Measurements from ENCODE around the gene NRK.
"Not testable (repeated sequence)": the region's sequence is repeated elsewhere in the genome, so short reads cannot be mapped to it uniquely, and the experiment has no call there.

NRK gene

DNA sequence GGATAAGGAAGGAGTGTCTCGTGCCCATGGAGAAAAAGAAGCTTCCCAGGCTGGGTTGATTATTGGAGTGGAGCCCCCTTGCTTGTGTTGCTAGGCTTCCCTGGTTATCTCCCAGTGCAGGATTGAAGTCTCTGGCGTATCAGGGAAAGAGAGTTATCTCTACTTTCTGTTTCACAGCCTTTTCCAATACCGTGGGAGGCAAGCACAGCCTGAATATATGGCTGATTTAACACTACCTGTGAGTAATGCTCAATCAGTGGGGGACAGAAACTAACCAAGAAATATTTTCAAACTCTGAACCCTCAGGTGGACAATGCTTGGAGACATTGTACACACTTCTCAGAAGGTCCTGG is 151.0 kb downstream of the NRK start:
- no peak for DNase-seq (ENCODE audit: extremely low read depth, low read depth)
- TF ChIP-seq, protein P1, sequence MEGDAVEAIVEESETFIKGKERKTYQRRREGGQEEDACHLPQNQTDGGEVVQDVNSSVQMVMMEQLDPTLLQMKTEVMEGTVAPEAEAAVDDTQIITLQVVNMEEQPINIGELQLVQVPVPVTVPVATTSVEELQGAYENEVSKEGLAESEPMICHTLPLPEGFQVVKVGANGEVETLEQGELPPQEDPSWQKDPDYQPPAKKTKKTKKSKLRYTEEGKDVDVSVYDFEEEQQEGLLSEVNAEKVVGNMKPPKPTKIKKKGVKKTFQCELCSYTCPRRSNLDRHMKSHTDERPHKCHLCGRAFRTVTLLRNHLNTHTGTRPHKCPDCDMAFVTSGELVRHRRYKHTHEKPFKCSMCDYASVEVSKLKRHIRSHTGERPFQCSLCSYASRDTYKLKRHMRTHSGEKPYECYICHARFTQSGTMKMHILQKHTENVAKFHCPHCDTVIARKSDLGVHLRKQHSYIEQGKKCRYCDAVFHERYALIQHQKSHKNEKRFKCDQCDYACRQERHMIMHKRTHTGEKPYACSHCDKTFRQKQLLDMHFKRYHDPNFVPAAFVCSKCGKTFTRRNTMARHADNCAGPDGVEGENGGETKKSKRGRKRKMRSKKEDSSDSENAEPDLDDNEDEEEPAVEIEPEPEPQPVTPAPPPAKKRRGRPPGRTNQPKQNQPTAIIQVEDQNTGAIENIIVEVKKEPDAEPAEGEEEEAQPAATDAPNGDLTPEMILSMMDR (IDR thresholded peaks at IDR 0.05; ENCODE audit: low read depth, low read length): no peak

DNA sequence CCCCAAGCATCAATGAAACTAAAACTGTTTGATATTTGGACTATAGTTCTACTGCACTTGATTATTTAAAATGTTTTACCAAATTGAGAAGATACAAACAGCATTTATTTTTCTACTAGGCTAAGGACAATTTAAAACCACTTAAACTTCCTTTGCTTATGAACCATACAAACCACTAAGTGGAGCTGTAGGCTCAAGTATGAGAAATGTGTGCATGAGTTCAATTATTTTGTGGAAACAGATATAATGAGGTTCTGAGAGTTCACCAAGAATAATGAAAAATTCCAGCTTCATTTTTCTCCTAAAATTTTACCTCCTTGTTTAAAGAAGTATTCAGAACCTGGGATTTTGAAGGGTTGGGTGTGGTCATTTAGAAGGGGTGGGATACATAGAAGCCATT is 153.0 kb downstream of the NRK start:
- TF ChIP-seq, protein P1 (IDR thresholded peaks at IDR 0.05; ENCODE audit: low read depth, low read length): no peak
- no peak for DNase-seq (ENCODE audit: extremely low read depth, low read depth)

DNA sequence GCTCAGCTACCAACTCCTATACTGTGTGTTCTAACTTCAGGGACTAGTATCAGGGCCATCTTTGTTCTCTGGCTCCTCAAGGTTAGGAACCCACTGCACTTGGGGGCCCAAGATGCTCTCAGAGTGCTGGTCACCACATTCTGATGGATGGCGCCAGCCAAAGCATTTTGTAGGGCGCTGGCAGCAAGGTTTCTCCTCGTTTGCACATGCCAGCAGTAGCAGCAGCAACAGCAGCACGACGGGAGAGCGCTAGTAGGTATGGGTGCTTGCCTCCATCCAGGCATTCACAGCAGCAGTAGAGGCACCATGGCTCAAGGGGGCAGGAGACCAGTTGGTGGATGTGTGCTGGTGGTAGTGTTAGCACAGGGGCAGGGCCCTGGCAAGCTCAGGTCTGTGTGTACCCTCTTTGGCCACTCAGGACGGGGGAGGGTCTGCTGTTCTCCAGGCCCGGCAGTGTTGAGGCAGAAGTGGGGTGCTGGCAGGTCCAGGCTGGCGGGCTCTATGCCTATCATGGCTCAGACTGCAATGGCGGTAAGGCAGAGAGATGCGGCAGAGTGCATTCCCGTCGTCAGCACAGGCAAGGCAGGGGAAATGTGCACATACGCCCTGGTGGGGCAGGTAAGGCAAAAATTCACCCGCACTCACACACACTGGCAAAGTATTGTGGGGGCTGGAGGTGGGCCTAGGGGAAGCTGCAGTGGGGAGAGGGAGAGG is 159.6 kb downstream of the NRK start:
- DNase-seq (ENCODE audit: extremely low read depth, low read depth): no peak
- TF ChIP-seq, protein P1 (IDR thresholded peaks at IDR 0.05; ENCODE audit: low read depth, low read length): no peak

DNA sequence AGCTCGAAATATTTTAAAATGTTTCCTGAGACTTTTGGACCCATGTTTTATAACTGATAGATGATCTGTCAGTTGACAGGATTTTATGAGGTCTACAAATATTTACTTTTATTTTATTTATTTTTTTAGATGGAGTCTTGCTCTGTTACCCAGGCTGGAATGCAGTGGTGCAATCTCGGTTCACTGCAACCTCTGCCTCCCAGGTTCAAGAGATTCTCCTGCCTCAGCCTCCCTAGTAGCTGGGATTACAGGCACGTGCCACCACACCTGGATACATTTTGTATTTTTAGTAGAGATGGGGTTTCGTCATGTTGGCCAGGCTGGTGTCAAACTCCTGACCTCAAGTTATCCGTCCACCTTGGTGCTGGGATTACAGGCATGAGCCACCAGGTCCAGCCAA is 166.1 kb downstream of the NRK start:
- not testable (repeated sequence) for DNase-seq (ENCODE audit: extremely low read depth, low read depth)

DNA sequence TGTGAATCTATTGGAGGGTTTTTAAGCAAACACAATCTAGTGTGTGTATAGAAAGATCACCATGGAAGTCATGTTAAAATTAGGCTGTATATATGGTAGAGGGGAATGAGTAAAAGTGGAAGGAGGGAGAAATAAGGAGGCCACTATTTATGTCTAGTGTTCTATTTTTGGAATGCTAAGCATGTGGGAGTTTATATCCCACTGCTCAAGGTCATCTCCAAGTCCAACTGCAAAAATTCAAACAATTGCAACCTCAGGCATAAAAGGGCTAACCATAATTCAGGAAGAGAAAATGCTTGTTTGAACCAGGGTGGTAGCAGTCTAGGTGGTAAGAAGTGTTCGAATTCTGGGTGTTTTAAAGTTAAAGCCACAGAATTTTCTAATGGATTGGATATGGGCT is 177.0 kb downstream of the NRK start:
- no peak for DNase-seq (ENCODE audit: extremely low read depth, low read depth)
- TF ChIP-seq, protein P1 (IDR thresholded peaks at IDR 0.05; ENCODE audit: low read depth, low read length): no peak

DNA sequence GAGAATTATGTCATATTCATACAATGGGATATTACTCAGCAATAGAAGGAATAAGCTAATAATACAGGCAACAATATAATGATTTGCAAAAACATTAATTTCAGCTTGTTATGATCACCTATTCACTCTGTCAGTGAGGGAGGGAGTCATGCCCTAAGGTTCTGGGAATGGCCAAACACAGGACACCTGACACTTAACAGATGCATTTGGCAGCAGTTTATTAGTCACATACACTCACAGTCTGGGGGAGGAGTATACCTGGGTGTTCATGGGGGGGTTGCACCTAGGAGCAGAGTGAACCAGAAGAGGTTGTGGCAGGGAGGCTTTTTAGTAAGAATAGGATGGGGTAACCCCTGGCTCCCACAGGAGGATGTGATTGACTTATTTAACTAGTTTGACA is 177.9 kb downstream of the NRK start:
- TF ChIP-seq, protein P1 (IDR thresholded peaks at IDR 0.05; ENCODE audit: low read depth, low read length): no peak
- no peak for DNase-seq (ENCODE audit: extremely low read depth, low read depth)

DNA sequence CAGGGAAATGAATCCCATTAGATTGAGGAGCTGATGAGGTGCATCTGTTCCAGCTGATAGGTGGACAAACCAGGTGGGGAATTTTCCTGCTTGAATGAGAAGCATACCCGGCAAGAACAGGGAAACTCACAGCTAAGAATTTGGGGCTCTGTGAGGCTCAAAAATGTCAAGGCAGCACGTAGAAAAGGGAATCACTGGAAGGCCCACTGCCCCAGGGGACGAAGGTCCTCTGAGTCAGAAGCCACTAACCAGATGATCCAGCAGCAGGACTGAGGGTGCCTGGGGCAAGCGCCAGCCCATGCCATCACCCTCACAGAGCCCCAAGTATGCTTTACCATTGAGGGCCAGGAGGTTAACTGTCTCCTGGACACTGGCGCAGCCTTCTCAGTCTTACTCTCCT is 178.3 kb downstream of the NRK start:
- DNase-seq (ENCODE audit: extremely low read depth, low read depth): not testable (repeated sequence)

DNA sequence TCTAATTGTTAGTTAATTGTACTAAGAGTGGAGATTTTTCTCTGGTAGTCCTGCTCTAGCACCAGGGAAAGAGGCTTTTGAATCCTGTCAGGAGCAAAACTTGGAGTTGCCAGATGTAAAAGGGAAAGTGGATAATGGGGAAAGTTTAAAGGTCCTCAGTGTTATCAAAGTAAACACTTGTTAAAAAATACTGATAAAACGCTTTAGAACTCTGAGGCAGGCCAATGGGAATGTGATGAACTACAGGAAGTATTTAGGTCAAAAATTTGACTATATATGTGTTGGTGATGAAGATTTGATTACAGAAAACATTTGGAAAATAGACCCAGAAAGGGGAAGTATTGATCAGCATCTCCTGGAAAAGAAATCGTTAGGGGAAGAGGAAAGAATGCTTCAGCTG is 183.3 kb downstream of the NRK start:
- no peak for DNase-seq (ENCODE audit: extremely low read depth, low read depth)
- TF ChIP-seq, protein P1 (IDR thresholded peaks at IDR 0.05; ENCODE audit: low read depth, low read length): no peak

All from AG09319 (cell line).